Natural killer cell (primary cell): ENCODE results near the gene DGCR6L. TPM values are rescaled to one million over a fixed set of nuclear protein-coding genes. Genes with fewer than 3 reads are reported as not detected.

Experiments used
- ATAC-seq, 3 donors: fragments of 150-1000 bp in 2 of 3; fragments of 200-7000 bp in 1 of 3; cut with Tn5 transposase; 1 replicate in 1 of 3; 2 replicates in 2 of 3; pipeline ENCODE4 v1.10.0; 2021; ENCODE audit warnings: mild to moderate bottlenecking in 2 of 3, moderate library complexity in 2 of 3
- DNase-seq, 2 donors: peaks; one replicate each; pipeline versions ENCODE4 v3.0.0 to v3.0.0-alpha.2; 2013 to 2021; ENCODE audit warnings: mixed read lengths in 1 of 2
- H3K27ac ChIP-seq: one replicate; pipeline ENCODE4 v1.5.1; 2013; ENCODE audit warnings: mild to moderate bottlenecking, low read length
- H3K27me3 ChIP-seq: one replicate; pipeline ENCODE4 v1.6.1; 2013; ENCODE audit warnings: low read length; ENCODE audit not compliant: control insufficient read depth, insufficient read depth
- H3K36me3 ChIP-seq: one replicate; pipeline ENCODE4 v1.6.1; 2013; ENCODE audit warnings: low read length; ENCODE audit not compliant: control insufficient read depth, insufficient read depth
- H3K4me1 ChIP-seq: one replicate; pipeline ENCODE4 v1.6.1; 2013; ENCODE audit warnings: low read length; ENCODE audit not compliant: control insufficient read depth, insufficient read depth
- H3K4me3 ChIP-seq: one replicate; pipeline ENCODE4 v1.5.1; 2013; ENCODE audit warnings: low read length
- H3K9me3 ChIP-seq: one replicate; pipeline ENCODE4 v1.6.1; 2013; ENCODE audit warnings: low read length; ENCODE audit not compliant: control insufficient read depth, insufficient read depth
- H3K27ac Mint-ChIP-seq, 2 donors: one replicate each; pipeline ENCODE4 v1.8.0; 2022; ENCODE audit warnings: mild to moderate bottlenecking in 2 of 2, mixed read lengths in 2 of 2, moderate library complexity in 1 of 2
- H3K27me3 Mint-ChIP-seq, 2 donors: one replicate each; pipeline ENCODE4 v1.8.0; 2022; ENCODE audit warnings: low read depth in 2 of 2, mixed read lengths in 2 of 2
- H3K36me3 Mint-ChIP-seq: one replicate; pipeline ENCODE4 v1.8.0; 2022; ENCODE audit warnings: mixed read lengths
- H3K4me1 Mint-ChIP-seq, 2 donors: one replicate each; pipeline ENCODE4 v1.8.0; 2022; ENCODE audit warnings: mixed read lengths in 2 of 2
- H3K4me3 Mint-ChIP-seq: one replicate; pipeline ENCODE4 v1.8.0; 2022; ENCODE audit warnings: mild to moderate bottlenecking, moderate library complexity, mixed read lengths
- H3K9me3 Mint-ChIP-seq, 2 donors: one replicate each; pipeline ENCODE4 v1.8.0; 2022; ENCODE audit warnings: mixed read lengths in 2 of 2
- WGBS: methylation state at CpG from one replicate; pipeline ENCODE4 v1.1.7; 2013; ENCODE audit warnings: missing lambda C conversion rate; ENCODE audit not compliant: insufficient coverage; 5-methylcytosine and 5-hydroxymethylcytosine counted together
- intact Hi-C: fragments of 100-400 bp; cut with micrococcal nuclease; formaldehyde crosslinking; loops from one replicate; pipeline ENCODE4 v1.14.2; 2022
- total RNA-seq, 4 donors: library from RNA; stranded (reverse); fragments of 120-200 nt in 1 of 4; gene quantifications; one replicate each; pipeline versions ENCODE4 v1.2.3 to v1.2.4, GENCODE V29; 2013 to 2022
- TF ChIP-seq, protein P1 (sequence below): fragments of 200-600 bp; IDR thresholded peaks from one replicate; pipeline ENCODE4 v1.8.0; 2022; ENCODE audit warnings: antibody characterized with exemption

Gene DGCR6L
- total RNA-seq, 3 donors from 2014 or later (not counting 1 experiment from before 2014, with no cell fraction given): 20.3 to 34.3 (median 33.0) TPM

DNA sequence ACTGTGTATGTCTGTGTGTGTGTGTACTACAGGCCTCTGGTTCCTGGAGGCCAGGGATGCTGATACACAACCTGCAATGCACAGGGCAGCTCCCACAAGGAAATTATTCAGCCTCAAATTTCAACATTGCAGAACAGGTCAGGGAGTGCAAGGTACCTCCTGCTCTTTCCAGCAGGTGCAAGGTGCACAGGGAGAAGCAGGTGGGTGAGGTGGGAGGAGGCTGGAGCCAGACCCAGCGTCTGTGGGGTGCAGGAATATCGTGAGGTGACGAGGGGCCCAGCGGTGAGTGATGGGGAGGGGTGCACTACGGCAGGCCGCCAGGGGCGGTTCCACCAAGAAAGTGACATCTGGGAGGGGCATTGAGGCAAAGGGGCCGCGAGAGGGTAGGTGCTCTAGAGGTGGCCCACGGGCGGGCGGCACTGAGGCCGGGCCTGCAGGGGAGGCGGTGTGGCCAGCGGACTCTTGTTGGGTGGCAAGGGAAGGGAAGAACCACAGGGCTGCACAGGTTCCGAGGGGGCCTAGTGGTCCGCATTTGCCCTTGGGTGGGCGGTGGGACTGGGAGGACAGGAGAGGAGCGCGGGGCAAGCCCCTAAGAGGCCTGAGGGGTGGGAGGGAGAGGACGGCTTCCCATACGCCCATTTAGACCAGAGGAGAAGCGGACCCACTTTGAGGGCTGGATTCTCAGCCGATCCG, 21.6 kb downstream of the DGCR6L start:
- H3K27ac ChIP-seq: no peak overlapping the region
- WGBS: 82% methylated on average over 25 of the region's 25 CpGs

DNA sequence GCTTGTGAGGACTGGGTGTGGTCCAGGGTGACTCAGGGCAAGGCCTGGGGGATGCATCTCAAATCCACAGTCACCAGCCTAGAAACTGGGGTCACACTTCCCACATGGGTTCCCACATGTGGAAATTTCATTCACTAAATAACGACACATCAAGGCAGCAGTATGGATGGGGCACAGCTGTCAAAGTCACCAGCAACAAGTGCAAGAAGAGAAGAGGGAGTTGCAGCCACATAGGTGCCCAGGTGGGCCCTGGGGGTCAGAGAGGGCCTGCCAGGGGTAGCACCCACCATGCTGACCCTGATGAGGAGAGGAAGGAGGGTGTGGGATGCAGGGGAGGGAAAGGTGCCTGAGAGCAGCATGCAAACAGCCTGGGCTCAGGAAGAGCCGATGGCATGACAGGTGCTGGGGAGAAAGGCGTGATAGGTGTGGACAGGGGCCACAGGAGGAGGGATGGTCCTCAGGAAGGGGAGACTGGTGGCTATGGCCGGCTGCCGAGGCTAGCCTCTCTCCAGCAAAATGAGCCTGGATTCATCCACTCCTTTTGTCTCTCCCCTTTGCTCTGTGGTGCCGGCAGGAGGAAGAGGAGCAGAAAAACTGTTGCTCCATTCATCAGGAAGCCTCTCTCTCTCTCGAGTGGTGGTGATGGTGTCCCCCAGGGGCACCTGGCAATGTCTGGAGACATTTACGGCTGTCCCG, 22.3 kb downstream of the DGCR6L start:
- ATAC-seq (no peak), DNase-seq (no peak)
- Mint-ChIP-seq H3K36me3 (no peaks in the 10 kb centered on the region), H3K27me3 (peaks cover 0 to 11% of the 10 kb centered on the region in 2 donors), H3K4me1 (peaks cover 0 to 7% of the 10 kb centered on the region in 2 donors), H3K9me3 (no peaks in the 10 kb centered on the region), H3K4me3 (peak overlapping the region; percentile 79), H3K27ac (no peak overlapping the region)
- peaks cover 5% of the 10 kb centered on the region for H3K27me3 ChIP-seq
- TF ChIP-seq, protein P1, sequence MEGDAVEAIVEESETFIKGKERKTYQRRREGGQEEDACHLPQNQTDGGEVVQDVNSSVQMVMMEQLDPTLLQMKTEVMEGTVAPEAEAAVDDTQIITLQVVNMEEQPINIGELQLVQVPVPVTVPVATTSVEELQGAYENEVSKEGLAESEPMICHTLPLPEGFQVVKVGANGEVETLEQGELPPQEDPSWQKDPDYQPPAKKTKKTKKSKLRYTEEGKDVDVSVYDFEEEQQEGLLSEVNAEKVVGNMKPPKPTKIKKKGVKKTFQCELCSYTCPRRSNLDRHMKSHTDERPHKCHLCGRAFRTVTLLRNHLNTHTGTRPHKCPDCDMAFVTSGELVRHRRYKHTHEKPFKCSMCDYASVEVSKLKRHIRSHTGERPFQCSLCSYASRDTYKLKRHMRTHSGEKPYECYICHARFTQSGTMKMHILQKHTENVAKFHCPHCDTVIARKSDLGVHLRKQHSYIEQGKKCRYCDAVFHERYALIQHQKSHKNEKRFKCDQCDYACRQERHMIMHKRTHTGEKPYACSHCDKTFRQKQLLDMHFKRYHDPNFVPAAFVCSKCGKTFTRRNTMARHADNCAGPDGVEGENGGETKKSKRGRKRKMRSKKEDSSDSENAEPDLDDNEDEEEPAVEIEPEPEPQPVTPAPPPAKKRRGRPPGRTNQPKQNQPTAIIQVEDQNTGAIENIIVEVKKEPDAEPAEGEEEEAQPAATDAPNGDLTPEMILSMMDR: no peak
- peaks cover 16% of the 10 kb centered on the region for H3K4me1 ChIP-seq
- H3K36me3 ChIP-seq: no peaks in the 10 kb centered on the region
- WGBS: 78% methylated on average over 9 of the region's 9 CpGs
- H3K27ac ChIP-seq: no peak overlapping the region
- no peak overlapping the region for H3K4me3 ChIP-seq
- no peaks in the 10 kb centered on the region for H3K9me3 ChIP-seq
- intact Hi-C loops: no loop called here

More for the DNA sequence above, 21.6 kb downstream of the DGCR6L start:
- TF ChIP-seq, protein P1: no peak
- H3K36me3 ChIP-seq: no peaks in the 10 kb centered on the region
- H3K4me3 ChIP-seq: no peak overlapping the region
- peaks cover 16% of the 10 kb centered on the region for H3K4me1 ChIP-seq
- DNase-seq (no peak), ATAC-seq (no peak)
- Mint-ChIP-seq H3K27me3 (peaks cover 0 to 13% of the 10 kb centered on the region in 2 donors), H3K27ac (no peak overlapping the region), H3K9me3 (no peaks in the 10 kb centered on the region), H3K36me3 (no peaks in the 10 kb centered on the region), H3K4me1 (peaks cover 0 to 7% of the 10 kb centered on the region in 2 donors), H3K4me3 (peak overlapping the region; percentile 79)
- no peaks in the 10 kb centered on the region for H3K9me3 ChIP-seq
- H3K27me3 ChIP-seq: peaks cover 5% of the 10 kb centered on the region
- intact Hi-C loops: no loop called here

DNA sequence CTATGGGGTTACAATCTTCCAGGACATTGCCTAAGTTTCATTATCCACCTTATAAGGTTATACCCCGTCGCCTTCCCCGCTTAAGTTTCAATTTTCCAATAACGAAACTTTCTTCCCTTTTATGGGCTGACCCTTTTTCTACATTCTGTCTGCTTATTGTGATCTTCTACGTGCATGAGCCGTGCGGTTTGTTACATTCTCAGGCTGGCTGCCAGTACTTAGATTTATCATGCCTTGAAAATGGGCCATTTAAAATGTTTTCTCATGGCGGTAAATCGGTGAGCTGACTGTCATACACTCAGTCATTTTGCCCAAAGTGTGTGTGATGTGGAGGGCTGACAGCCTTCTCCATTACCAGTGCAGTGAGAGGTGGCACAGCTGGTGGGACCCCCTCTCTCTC, 23.3 kb downstream of the DGCR6L start:
- Histone ChIP-seq H3K27me3 (peaks cover 2% of the 10 kb centered on the region), H3K4me1 (peaks cover 16% of the 10 kb centered on the region), H3K4me3 (no peak overlapping the region), H3K27ac (no peak overlapping the region), H3K9me3 (no peaks in the 10 kb centered on the region), H3K36me3 (no peaks in the 10 kb centered on the region)
- Mint-ChIP-seq H3K4me3 (no peak overlapping the region), H3K9me3 (no peaks in the 10 kb centered on the region), H3K36me3 (no peaks in the 10 kb centered on the region), H3K4me1 (peaks cover 0 to 7% of the 10 kb centered on the region in 2 donors), H3K27ac (no peak overlapping the region), H3K27me3 (peaks cover 0 to 9% of the 10 kb centered on the region in 2 donors)
- no peak for DNase-seq
- TF ChIP-seq, protein P1: no peak
- intact Hi-C loops: no loop called here
- ATAC-seq: no peak
- WGBS: 94% methylated on average over 9 of the region's 9 CpGs
